Activated T-cell treated with anti-CD3 and anti-CD28 coated beads, Interleukin-2, amount 50 U/mL, for 48 hours (primary cell): ENCODE measurements around the gene RETREG1.
"Not testable (repeated sequence)": the region's sequence is repeated elsewhere in the genome, so short reads cannot be mapped to it uniquely, and the experiment has no call there.

ENCODE experiments used
- DNase-seq, 2 experiments: peaks; one replicate each; pipeline ENCODE4 v3.0.0-alpha.2; 2020

Gene RETREG1

GRCh38 chr5:16446993-16447392 is 169.8 kb downstream of the RETREG1 start:
- no peak for DNase-seq

GRCh38 chr5:16437977-16438376 is 178.8 kb downstream of the RETREG1 start:
- no peak for DNase-seq

- not testable (repeated sequence) for DNase-seq
Measured at GRCh38 chr5:16436065-16436682, 180.6 kb downstream of the RETREG1 start.

- no peak for DNase-seq
Measured at GRCh38 chr5:16431490-16431889, 185.3 kb downstream of the RETREG1 start.

- DNase-seq, result no peak
Measured at GRCh38 chr5:16430349-16431089, 186.3 kb downstream of the RETREG1 start.

GRCh38 chr5:16428359-16428758 is 188.4 kb downstream of the RETREG1 start:
- DNase-seq, result no peak

- no peak for DNase-seq
Measured at GRCh38 chr5:16427587-16427986, 189.2 kb downstream of the RETREG1 start.
